GM21447 (cell line): ENCODE measurements around the gene UBXN10.

ENCODE experiments used
- ATAC-seq: cut with Tn5 transposase; IDR thresholded peaks from one replicate; pipeline ENCODE4 v1.9.1; 2021; ENCODE audit not compliant: unreplicated experiment

Gene UBXN10

GRCh38 chr1:20151906-20152598, 33.8 kb upstream of the UBXN10 start:
- ATAC-seq, result no peak

- no peak for ATAC-seq
Measured at GRCh38 chr1:20152599-20152930, 33.3 kb upstream of the UBXN10 start.

- no peak for ATAC-seq
Measured at GRCh38 chr1:20153000-20153418, 32.9 kb upstream of the UBXN10 start.

GRCh38 chr1:20154301-20154831, 31.5 kb upstream of the UBXN10 start:
- no peak for ATAC-seq

- ATAC-seq, result no peak
Measured at GRCh38 chr1:20158358-20159070, 27.4 kb upstream of the UBXN10 start.

- ATAC-seq, result no peak
Measured at GRCh38 chr1:20160034-20160433, 25.9 kb upstream of the UBXN10 start.

GRCh38 chr1:20164694-20165202, 21.1 kb upstream of the UBXN10 start:
- ATAC-seq, result no peak

GRCh38 chr1:20165522-20165951, 20.4 kb upstream of the UBXN10 start:
- ATAC-seq, result no peak

GRCh38 chr1:20166051-20166450, 19.8 kb upstream of the UBXN10 start:
- no peak for ATAC-seq

- ATAC-seq, result no peak
Measured at GRCh38 chr1:20167126-20167525, 18.8 kb upstream of the UBXN10 start.

GRCh38 chr1:20168564-20169491, 17.1 kb upstream of the UBXN10 start:
- ATAC-seq, result no peak

- no peak for ATAC-seq
Measured at GRCh38 chr1:20169932-20170331, 16.0 kb upstream of the UBXN10 start.

GRCh38 chr1:20172033-20172590, 13.8 kb upstream of the UBXN10 start:
- ATAC-seq, result no peak

GRCh38 chr1:20174937-20175666, 10.8 kb upstream of the UBXN10 start:
- no peak for ATAC-seq

GRCh38 chr1:20178634-20179370, 7.1 kb upstream of the UBXN10 start:
- ATAC-seq, result no peak

GRCh38 chr1:20179371-20180128, 6.3 kb upstream of the UBXN10 start:
- ATAC-seq, result no peak

GRCh38 chr1:20180129-20180843, 5.6 kb upstream of the UBXN10 start:
- no peak for ATAC-seq

GRCh38 chr1:20180844-20181207, 5.1 kb upstream of the UBXN10 start:
- no peak for ATAC-seq
